Ovary (tissue), 3 donors: Measurements from ENCODE around the gene POTEH.
"Not testable (repeated sequence)": the region's sequence is repeated elsewhere in the genome, so short reads cannot be mapped to it uniquely, and the experiment has no call there.

Experiments used
- POLR2A ChIP-seq: fragments of 450-650 bp; IDR thresholded peaks from one replicate; pipeline ENCODE4 v1.6.1; 2017; ENCODE audit warnings: antibody characterized with exemption, mild to moderate bottlenecking, moderate library complexity
- TF ChIP-seq, protein P1 (sequence below), 3 donors: fragments of 450-650 bp in 2 of 3; fragments of 200-600 bp in 1 of 3; IDR thresholded peaks; one replicate each; pipeline versions ENCODE4 v1.5.1 to v1.8.0; 2016 to 2022; ENCODE audit warnings: antibody characterized with exemption in 3 of 3, mild to moderate bottlenecking in 1 of 3
- donor health status: DM: no; HTN: no; CAD: no.

DNA sequence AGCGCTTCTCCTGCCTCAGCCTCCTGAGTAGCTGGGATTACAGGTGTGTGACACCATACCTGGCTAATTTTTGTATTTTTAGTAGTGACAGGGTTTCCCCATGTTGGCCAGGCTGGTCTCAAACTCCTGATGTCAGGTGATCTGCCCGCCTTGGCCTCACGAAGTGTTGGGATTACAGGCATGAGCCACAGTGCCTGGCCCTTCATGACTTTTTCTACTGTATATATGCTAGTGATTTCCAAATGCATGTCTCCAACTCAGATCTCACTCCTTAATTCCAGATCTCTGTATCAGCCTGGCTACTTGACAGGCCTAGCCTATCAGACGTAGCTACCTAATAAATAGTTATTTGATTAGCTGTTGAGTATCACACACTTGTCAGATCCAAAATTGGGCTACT, 23.8 kb downstream of the POTEH start:
- TF ChIP-seq, protein P1, sequence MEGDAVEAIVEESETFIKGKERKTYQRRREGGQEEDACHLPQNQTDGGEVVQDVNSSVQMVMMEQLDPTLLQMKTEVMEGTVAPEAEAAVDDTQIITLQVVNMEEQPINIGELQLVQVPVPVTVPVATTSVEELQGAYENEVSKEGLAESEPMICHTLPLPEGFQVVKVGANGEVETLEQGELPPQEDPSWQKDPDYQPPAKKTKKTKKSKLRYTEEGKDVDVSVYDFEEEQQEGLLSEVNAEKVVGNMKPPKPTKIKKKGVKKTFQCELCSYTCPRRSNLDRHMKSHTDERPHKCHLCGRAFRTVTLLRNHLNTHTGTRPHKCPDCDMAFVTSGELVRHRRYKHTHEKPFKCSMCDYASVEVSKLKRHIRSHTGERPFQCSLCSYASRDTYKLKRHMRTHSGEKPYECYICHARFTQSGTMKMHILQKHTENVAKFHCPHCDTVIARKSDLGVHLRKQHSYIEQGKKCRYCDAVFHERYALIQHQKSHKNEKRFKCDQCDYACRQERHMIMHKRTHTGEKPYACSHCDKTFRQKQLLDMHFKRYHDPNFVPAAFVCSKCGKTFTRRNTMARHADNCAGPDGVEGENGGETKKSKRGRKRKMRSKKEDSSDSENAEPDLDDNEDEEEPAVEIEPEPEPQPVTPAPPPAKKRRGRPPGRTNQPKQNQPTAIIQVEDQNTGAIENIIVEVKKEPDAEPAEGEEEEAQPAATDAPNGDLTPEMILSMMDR (IDR thresholded peaks at IDR 0.05) = not testable (repeated sequence)
- not testable (repeated sequence) for TF ChIP-seq POLR2A
